ENCODE results near the gene ZNF784. TPM values are rescaled to one million over a fixed set of nuclear protein-coding genes. Genes with fewer than 3 reads are reported as not detected.

Gene ZNF784
- 4.1 and 5.1 TPM in 2 replicates for total RNA-seq

GRCh38 chr19:55624109-55625003 is at the start of gene ZNF784:
Gene ZNF784 (minus strand): TSS chr19:55624566. CDS start chr19:55624561, 5 bp downstream.

GRCh38 chr19:55654868-55655647 is 30.7 kb upstream of the ZNF784 start, which contains the start of gene U2AF2:
Gene U2AF2 (plus strand): TSS chr19:55655035. CDS start chr19:55655105, 70 bp downstream.

GRCh38 chr19:55647732-55648584 is 23.6 kb upstream of the ZNF784 start, which contains the start of gene CCDC106:
Gene CCDC106 (plus strand): TSS chr19:55648212. CDS start chr19:55649047, 835 bp downstream.

GRCh38 chr19:55643003-55643886 is 18.9 kb upstream of the ZNF784 start, which contains the start of gene ZNF581:
Gene ZNF581 (plus strand): TSS chr19:55643649. CDS start chr19:55644572, 923 bp downstream.

GRCh38 chr19:55640577-55641425 is 16.4 kb upstream of the ZNF784 start, which contains the start of gene ZNF580:
Gene ZNF580 (plus strand): TSS chr19:55641002. CDS start chr19:55642509, 1,507 bp downstream.

GRCh38 chr19:55605637-55606470 is 18.5 kb downstream of the ZNF784 start, which contains the start of gene ZNF865:
Gene ZNF865 (plus strand): TSS chr19:55605647. CDS start chr19:55613619, 7,972 bp downstream.

GRCh38 chr19:55599842-55600661 is 24.3 kb downstream of the ZNF784 start, which contains the start of gene ZNF524:
Gene ZNF524 (plus strand): TSS chr19:55600288. CDS start chr19:55602113, 1,825 bp downstream.

GRCh38 chr19:55599468-55599841 is 24.9 kb downstream of the ZNF784 start, which contains the start of gene FIZ1:
Gene FIZ1 (minus strand): TSS chr19:55599517. CDS start chr19:55597865, 1,652 bp downstream.

GRCh38 chr19:55580628-55581144 is 43.7 kb downstream of the ZNF784 start, which contains the start of gene ZNF579:
Gene ZNF579 (minus strand): TSS chr19:55580848. CDS start chr19:55579639, 1,209 bp downstream.

Other genes with a start within 250 kb of the ZNF784 start
- gene TMEM190, start 247.7 kb downstream of the ZNF784 start, total RNA-seq, result not detected in 2 replicates
- 2.3 and 4.4 TPM in 2 replicates for gene TMEM238, start 240.3 kb downstream of the ZNF784 start, total RNA-seq
- 216 and 276 TPM in 2 replicates for gene RPL28, start 238.6 kb downstream of the ZNF784 start, total RNA-seq
- gene UBE2S, start 216.8 kb downstream of the ZNF784 start, total RNA-seq, result 26.8 and 37.9 TPM in 2 replicates
- gene SHISA7, start 181.3 kb downstream of the ZNF784 start, total RNA-seq, result not detected in 2 replicates
- gene ISOC2, start 162.9 kb downstream of the ZNF784 start, total RNA-seq, result 34.8 and 39.6 TPM in 2 replicates
- gene C19orf85, start 159.8 kb downstream of the ZNF784 start, total RNA-seq, result not detected in 2 replicates
- 1.4 and 4.4 TPM in 2 replicates for gene ZNF628, start 147.9 kb downstream of the ZNF784 start, total RNA-seq
- 2.1 and 2.7 TPM in 2 replicates for gene NAT14, start 139.4 kb downstream of the ZNF784 start, total RNA-seq
- gene SSC5D, start 136.1 kb downstream of the ZNF784 start, total RNA-seq, result 0.36 TPM in 1 of 2 replicates, not detected in the other
- gene SBK2, start 87.4 kb downstream of the ZNF784 start, total RNA-seq, result not detected in 2 replicates
- not detected in 2 replicates for gene SBK3, start 79.0 kb downstream of the ZNF784 start, total RNA-seq
- 2.4 and 6.7 TPM in 2 replicates for gene ZNF579, start 43.7 kb downstream of the ZNF784 start, total RNA-seq
- 4.8 and 5.4 TPM in 2 replicates for gene FIZ1, start 25.0 kb downstream of the ZNF784 start, total RNA-seq
- gene ZNF524, start 24.3 kb downstream of the ZNF784 start, total RNA-seq, result 14.8 and 16.1 TPM in 2 replicates
- 0.68 and 4.1 TPM in 2 replicates for gene ZNF865, start 18.9 kb downstream of the ZNF784 start, total RNA-seq
- 3.1 and 4.6 TPM in 2 replicates for gene ZNF580, start 16.4 kb upstream of the ZNF784 start, total RNA-seq
- 14.4 and 16.8 TPM in 2 replicates for gene ZNF581, start 19.1 kb upstream of the ZNF784 start, total RNA-seq
- gene CCDC106, start 23.6 kb upstream of the ZNF784 start, total RNA-seq, result 3.1 and 6.5 TPM in 2 replicates
- 121 and 156 TPM in 2 replicates for gene U2AF2, start 30.5 kb upstream of the ZNF784 start, total RNA-seq
- gene EPN1, start 50.7 kb upstream of the ZNF784 start, total RNA-seq, result 21.5 and 192 TPM in 2 replicates
- gene NLRP9, start 113.8 kb upstream of the ZNF784 start, total RNA-seq, result not detected in 2 replicates
- not detected in 2 replicates for gene RFPL4A, start 134.5 kb upstream of the ZNF784 start, total RNA-seq
- not detected in 2 replicates for gene RFPL4AL1, start 144.6 kb upstream of the ZNF784 start, total RNA-seq
- not detected in 2 replicates for gene NLRP11, start 207.4 kb upstream of the ZNF784 start, total RNA-seq
- not detected in 2 replicates for gene NLRP4, start 212.0 kb upstream of the ZNF784 start, total RNA-seq